K562 (cell line): ENCODE results near the gene S100P.

Experiments used
- CREB5 ChIP-seq: fragments of 250-450 bp; sonication (Bioruptor Pico); IDR thresholded peaks from 2 replicates; pipeline ENCODE4 v1.5.0; 2020; ENCODE audit warnings: mild to moderate bottlenecking
- MEF2D ChIP-seq: conservative IDR thresholded peaks from 2 replicates; pipeline ENCODE4 v1.6.1; 2016; ENCODE audit warnings: low read depth, missing genetic modification characterization, missing compliant biosample characterization
- ZBTB2 ChIP-seq: fragments of 450-650 bp; IDR thresholded peaks from 2 replicates; pipeline ENCODE4 v1.6.1; 2016; ENCODE audit warnings: antibody characterized with exemption
- ZNF668 ChIP-seq: fragments of 250-450 bp; sonication (Bioruptor Pico); IDR thresholded peaks from 2 replicates; pipeline ENCODE4 v1.8.0; 2022; ENCODE audit warnings: mild to moderate bottlenecking, inconsistent platforms
- TF ChIP-seq, protein P1 (sequence below): fragments of 450-650 bp; IDR thresholded peaks from 2 replicates; pipeline ENCODE4 v1.6.1; 2014; ENCODE audit warnings: low read depth, mild to moderate bottlenecking, moderate library complexity, borderline replicate concordance

DNA sequence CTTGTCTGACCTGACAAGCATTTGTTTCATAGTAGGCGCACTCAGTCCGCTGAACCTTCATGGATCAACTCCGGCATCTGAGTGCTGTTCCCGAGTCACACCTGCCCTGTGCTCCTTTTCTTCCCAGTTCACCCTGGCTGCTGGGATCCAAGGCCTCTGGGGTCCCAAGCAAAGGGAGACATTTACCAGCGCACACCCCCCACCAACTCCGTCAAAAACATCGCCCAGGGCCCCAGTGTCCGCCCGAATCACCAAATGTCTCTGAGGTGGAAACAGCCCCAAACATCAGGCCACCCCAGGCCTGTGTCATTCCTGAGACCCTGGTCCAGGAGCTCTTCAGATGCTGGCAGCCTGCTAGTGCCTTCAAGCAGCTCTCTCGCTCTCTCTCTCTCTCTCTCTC, 27.4 kb downstream of the S100P start:
- TF ChIP-seq, protein P1, sequence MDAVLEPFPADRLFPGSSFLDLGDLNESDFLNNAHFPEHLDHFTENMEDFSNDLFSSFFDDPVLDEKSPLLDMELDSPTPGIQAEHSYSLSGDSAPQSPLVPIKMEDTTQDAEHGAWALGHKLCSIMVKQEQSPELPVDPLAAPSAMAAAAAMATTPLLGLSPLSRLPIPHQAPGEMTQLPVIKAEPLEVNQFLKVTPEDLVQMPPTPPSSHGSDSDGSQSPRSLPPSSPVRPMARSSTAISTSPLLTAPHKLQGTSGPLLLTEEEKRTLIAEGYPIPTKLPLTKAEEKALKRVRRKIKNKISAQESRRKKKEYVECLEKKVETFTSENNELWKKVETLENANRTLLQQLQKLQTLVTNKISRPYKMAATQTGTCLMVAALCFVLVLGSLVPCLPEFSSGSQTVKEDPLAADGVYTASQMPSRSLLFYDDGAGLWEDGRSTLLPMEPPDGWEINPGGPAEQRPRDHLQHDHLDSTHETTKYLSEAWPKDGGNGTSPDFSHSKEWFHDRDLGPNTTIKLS, result no peak
- TF ChIP-seq MEF2D (tag), result no peak
- no peak for TF ChIP-seq ZBTB2
- no peak for TF ChIP-seq CREB5
- no peak for TF ChIP-seq ZNF668 (CRISPR knock-in tag)
